Measurements from ENCODE around the gene ABCE1.
"Not testable (repeated sequence)": the region's sequence is repeated elsewhere in the genome, so short reads cannot be mapped to it uniquely, and the experiment has no call there.

Gene ABCE1

DNA sequence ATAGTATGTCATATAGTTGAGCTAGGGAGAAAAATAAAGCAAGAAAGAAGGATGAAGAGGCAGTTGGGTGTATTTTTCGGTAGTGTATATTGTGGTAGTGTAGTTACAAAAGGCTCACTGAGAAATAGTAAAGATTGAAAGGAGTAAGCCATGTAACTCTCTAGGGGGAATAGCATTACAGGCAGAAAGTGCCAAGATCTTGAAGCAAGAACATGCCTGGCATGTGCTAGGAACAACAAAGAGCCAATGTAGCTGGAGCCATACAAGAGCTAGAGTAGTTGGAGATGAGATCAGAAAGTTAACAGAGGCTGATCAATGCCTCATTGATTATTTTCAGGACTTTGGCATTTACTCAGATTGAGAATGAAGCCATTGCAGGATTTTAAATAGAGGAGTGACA is 3.0 kb downstream of the ABCE1 start:
- Histone ChIP-seq H3K27ac (ENCODE audit: insufficient read depth, low read depth, low read length, poor library complexity, severe bottlenecking) (no peak overlapping the region), H3K4me3 (ENCODE audit: insufficient read depth, low read depth, low read length) (no peak overlapping the region), H3K9me3 (ENCODE audit: control insufficient read depth, low read length) (no peaks in the 10 kb centered on the region), H3K36me3 (ENCODE audit: control insufficient read depth, insufficient read depth, low read length) (peaks cover 4% of the 10 kb centered on the region), H3K4me1 (ENCODE audit: control insufficient read depth, insufficient read depth, low read length) (peaks cover 3% of the 10 kb centered on the region), H3K27me3 (ENCODE audit: control insufficient read depth, insufficient read depth, low read length, poor library complexity, severe bottlenecking) (no peaks in the 10 kb centered on the region)
- whole genome bisulfite sequencing, 2 experiments: 96% methylated on average over 1 of the region's 1 CpG

DNA sequence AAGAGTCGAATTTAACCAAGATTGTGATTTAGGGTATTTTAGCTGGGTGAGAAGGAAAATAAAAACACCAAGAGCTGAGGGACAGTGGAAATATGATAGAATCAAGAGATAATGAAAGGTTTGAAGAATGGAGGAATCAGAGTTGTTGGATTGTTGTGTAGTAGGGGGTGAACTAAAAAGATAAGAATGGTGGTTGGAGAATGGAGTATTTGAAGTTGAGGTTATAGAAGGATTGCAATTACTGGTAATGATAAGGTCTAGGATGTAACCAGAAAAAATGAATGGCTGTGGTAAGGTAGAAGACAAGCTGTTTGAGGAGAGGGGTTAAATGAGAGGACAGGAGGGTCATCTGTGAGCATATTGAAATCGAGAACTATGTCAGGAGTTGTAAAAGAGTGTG is 4.5 kb downstream of the ABCE1 start:
- H3K36me3 ChIP-seq (ENCODE audit: control insufficient read depth, insufficient read depth, low read length): peaks cover 4% of the 10 kb centered on the region
- 92 to 95% methylated on average over 2 of the region's 2 CpGs for WGBS, 2 experiments
- H3K9me3 ChIP-seq (ENCODE audit: control insufficient read depth, low read length): no peaks in the 10 kb centered on the region
- no peak overlapping the region for H3K4me3 ChIP-seq (ENCODE audit: insufficient read depth, low read depth, low read length)
- peaks cover 3% of the 10 kb centered on the region for H3K4me1 ChIP-seq (ENCODE audit: control insufficient read depth, insufficient read depth, low read length)
- H3K27me3 ChIP-seq (ENCODE audit: control insufficient read depth, insufficient read depth, low read length, poor library complexity, severe bottlenecking): no peaks in the 10 kb centered on the region
- H3K27ac ChIP-seq (ENCODE audit: insufficient read depth, low read depth, low read length, poor library complexity, severe bottlenecking): no peak overlapping the region

DNA sequence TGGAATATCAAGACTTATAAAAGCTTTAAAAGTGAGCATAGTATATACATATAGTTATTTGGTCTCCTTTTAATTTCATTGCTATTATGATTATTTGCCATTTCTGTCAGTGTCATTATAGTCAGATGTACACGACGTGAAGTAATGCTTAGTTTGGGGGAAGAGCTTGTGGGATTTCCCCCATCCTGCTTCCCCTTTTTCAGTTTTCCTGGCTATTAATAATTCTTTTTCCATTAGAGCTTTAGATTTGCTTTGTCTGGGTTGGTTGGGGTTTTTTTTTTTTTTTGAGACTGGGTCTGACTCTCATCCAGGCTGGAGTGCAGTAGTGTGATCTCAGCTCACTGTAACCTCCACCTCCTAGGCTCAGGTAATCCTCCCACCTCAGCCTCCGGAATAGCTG is 5.4 kb downstream of the ABCE1 start:
- WGBS, 2 experiments: 93 to 100% methylated on average over 3 of the region's 3 CpGs
- peaks cover 4% of the 10 kb centered on the region for H3K36me3 ChIP-seq (ENCODE audit: control insufficient read depth, insufficient read depth, low read length)
- no peaks in the 10 kb centered on the region for H3K27me3 ChIP-seq (ENCODE audit: control insufficient read depth, insufficient read depth, low read length, poor library complexity, severe bottlenecking)
- H3K27ac ChIP-seq (ENCODE audit: insufficient read depth, low read depth, low read length, poor library complexity, severe bottlenecking): no peak overlapping the region
- peaks cover 3% of the 10 kb centered on the region for H3K4me1 ChIP-seq (ENCODE audit: control insufficient read depth, insufficient read depth, low read length)
- no peak overlapping the region for H3K4me3 ChIP-seq (ENCODE audit: insufficient read depth, low read depth, low read length)
- no peaks in the 10 kb centered on the region for H3K9me3 ChIP-seq (ENCODE audit: control insufficient read depth, low read length)

DNA sequence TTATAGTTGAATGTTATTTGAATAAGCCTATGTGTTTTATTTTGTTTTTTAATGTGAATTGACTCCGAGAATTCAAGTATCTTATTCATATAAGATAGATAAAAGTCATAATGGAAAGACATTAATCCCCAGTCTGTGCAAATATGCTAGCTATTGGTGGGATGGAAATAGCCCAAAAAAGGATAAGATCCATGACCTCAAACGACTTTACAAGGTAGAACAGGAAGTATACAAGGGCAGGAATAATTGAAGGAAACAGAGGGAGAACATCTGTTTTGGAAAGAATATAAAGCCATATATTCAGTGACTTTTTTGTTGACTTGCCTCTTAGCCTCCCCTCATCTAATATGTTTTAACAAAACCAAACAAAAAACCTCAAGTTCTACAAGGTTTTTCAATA is 9.0 kb downstream of the ABCE1 start:
- 88 to 89% methylated on average over 1 to 2 of the region's 2 CpGs for WGBS, 2 experiments
- Histone ChIP-seq H3K36me3 (ENCODE audit: control insufficient read depth, insufficient read depth, low read length) (peaks cover 27% of the 10 kb centered on the region), H3K4me1 (ENCODE audit: control insufficient read depth, insufficient read depth, low read length) (peaks cover under 1% of the 10 kb centered on the region), H3K4me3 (ENCODE audit: insufficient read depth, low read depth, low read length) (no peak overlapping the region), H3K27ac (ENCODE audit: insufficient read depth, low read depth, low read length, poor library complexity, severe bottlenecking) (no peak overlapping the region), H3K9me3 (ENCODE audit: control insufficient read depth, low read length) (no peaks in the 10 kb centered on the region), H3K27me3 (ENCODE audit: control insufficient read depth, insufficient read depth, low read length, poor library complexity, severe bottlenecking) (no peaks in the 10 kb centered on the region)

DNA sequence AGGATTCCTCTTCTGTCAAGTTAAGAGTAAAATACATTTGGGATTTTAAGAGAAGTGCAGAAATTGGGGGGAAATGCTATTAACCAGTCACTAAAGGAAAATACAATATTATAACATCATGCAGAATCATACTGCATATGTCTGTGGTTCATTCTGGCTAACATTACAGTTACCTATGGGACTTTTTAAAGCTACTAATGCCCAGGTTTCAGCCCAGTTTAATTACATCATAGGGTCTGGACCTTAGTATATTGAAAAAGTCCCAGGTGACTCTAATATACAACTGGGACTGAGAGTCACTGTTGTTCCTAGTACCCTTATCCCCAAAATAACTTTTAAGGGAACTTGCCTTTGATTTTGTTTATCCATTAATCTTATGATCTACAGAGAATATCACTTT is 10.0 kb downstream of the ABCE1 start:
- H3K4me1 ChIP-seq (ENCODE audit: control insufficient read depth, insufficient read depth, low read length): no peaks in the 10 kb centered on the region
- H3K36me3 ChIP-seq (ENCODE audit: control insufficient read depth, insufficient read depth, low read length): peaks cover 37% of the 10 kb centered on the region
- no peak overlapping the region for H3K4me3 ChIP-seq (ENCODE audit: insufficient read depth, low read depth, low read length)
- no peak overlapping the region for H3K27ac ChIP-seq (ENCODE audit: insufficient read depth, low read depth, low read length, poor library complexity, severe bottlenecking)
- no peaks in the 10 kb centered on the region for H3K27me3 ChIP-seq (ENCODE audit: control insufficient read depth, insufficient read depth, low read length, poor library complexity, severe bottlenecking)
- H3K9me3 ChIP-seq (ENCODE audit: control insufficient read depth, low read length): no peaks in the 10 kb centered on the region

DNA sequence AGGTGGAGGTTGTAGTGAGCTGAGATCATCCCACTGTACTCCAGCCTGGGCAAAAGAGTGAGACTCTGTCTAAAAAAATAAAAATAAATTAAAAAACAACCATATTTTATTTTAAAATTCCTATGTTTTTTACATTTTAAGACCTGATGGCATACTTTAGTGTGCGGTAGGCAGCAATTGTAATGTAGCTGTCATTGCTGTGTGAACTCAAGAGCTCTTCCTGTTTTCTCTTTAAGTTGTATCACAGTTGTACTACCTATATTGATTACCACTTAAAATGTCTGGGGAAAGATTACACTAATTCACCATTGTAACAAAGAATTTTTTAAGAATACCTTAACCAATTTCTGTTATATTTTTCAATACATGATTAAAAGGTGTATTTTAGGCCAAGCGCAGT is 27.3 kb downstream of the ABCE1 start:
- H3K4me3 ChIP-seq (ENCODE audit: insufficient read depth, low read depth, low read length): no peak overlapping the region
- no peak overlapping the region for H3K27ac ChIP-seq (ENCODE audit: insufficient read depth, low read depth, low read length, poor library complexity, severe bottlenecking)
- H3K4me1 ChIP-seq (ENCODE audit: control insufficient read depth, insufficient read depth, low read length): no peaks in the 10 kb centered on the region
- H3K36me3 ChIP-seq (ENCODE audit: control insufficient read depth, insufficient read depth, low read length): peaks cover 31% of the 10 kb centered on the region
- H3K9me3 ChIP-seq (ENCODE audit: control insufficient read depth, low read length): no peaks in the 10 kb centered on the region
- no peaks in the 10 kb centered on the region for H3K27me3 ChIP-seq (ENCODE audit: control insufficient read depth, insufficient read depth, low read length, poor library complexity, severe bottlenecking)
- 92 to 100% methylated on average over 1 of the region's 2 CpGs for WGBS, 2 experiments

DNA sequence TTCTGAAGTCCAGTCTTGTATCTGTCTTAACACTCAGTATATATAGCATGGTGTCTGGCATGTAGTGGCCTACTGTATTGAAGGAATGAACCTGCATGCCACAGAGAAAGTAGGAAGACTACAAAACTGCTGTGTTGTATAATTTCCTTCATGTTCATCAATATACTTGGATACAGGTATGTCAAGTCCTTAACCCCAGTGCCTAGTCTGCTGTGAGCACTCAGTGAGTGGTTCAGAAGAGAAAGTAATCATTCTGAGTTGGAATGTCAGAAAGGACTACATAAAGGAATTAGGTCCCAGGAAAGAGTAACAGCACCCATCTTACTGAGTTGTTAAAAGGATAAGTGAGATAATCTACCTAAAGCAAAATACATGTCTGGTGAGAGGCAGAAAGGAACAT is 32.0 kb downstream of the ABCE1 start:
- no peaks in the 10 kb centered on the region for H3K9me3 ChIP-seq (ENCODE audit: control insufficient read depth, low read length)
- no peaks in the 10 kb centered on the region for H3K27me3 ChIP-seq (ENCODE audit: control insufficient read depth, insufficient read depth, low read length, poor library complexity, severe bottlenecking)
- H3K4me3 ChIP-seq (ENCODE audit: insufficient read depth, low read depth, low read length): no peak overlapping the region
- no peaks in the 10 kb centered on the region for H3K4me1 ChIP-seq (ENCODE audit: control insufficient read depth, insufficient read depth, low read length)
- peaks cover 15% of the 10 kb centered on the region for H3K36me3 ChIP-seq (ENCODE audit: control insufficient read depth, insufficient read depth, low read length)
- no peak overlapping the region for H3K27ac ChIP-seq (ENCODE audit: insufficient read depth, low read depth, low read length, poor library complexity, severe bottlenecking)

DNA sequence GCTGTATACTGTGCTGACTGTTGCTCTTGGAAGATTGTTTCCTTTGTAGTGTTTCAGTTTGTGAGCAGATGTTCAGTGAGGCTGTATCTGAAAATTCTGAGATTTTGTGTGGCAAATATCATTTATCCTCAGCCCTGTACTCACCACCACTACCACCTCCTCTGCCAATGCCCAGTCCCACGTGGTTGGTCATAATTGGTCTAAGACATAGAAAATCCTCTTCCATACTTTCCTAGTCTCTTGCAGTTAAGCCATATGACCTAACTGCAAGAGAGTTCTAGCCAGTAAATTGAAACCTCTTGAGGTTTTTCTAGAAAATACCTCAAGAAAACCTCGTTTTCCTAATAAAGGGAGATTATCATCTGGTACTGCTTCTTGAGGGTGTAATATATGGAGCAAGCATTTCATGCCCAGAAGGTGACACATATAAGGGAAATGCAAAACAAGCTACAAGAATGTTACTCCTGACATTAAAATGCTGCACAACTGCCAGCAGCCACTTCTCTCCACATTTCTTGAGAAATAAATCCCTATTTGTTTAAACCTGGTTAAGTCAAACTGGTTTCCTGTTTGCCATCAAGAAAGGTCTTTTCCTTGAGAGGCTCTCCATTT is 32.8 kb downstream of the ABCE1 start:
- Histone ChIP-seq H3K9me3 (ENCODE audit: control insufficient read depth, low read length) (no peaks in the 10 kb centered on the region), H3K27ac (ENCODE audit: insufficient read depth, low read depth, low read length, poor library complexity, severe bottlenecking) (no peak overlapping the region), H3K27me3 (ENCODE audit: control insufficient read depth, insufficient read depth, low read length, poor library complexity, severe bottlenecking) (no peaks in the 10 kb centered on the region), H3K36me3 (ENCODE audit: control insufficient read depth, insufficient read depth, low read length) (peaks cover 9% of the 10 kb centered on the region), H3K4me1 (ENCODE audit: control insufficient read depth, insufficient read depth, low read length) (no peaks in the 10 kb centered on the region), H3K4me3 (ENCODE audit: insufficient read depth, low read depth, low read length) (no peak overlapping the region)
- WGBS, 2 experiments: 60 to 90% methylated on average over 2 of the region's 2 CpGs

DNA sequence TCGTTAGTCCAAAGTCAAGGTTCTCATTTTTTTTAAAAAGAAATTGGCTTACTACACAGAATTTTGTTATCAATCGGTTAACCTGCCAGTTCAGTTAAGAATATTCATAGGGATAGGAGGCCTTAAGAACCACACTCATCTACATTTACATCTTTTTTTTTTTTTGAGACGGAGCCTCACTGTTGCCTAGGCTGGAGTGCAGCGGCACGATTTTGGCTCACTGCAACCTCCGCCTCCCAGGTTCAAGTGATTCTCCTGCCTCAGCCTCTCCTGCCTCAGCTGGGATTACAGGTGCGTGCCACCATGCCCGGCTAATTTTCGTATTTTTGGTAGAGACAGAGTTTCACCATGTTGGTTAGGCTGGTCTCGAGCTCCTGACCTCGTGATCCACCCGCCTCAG is 33.7 kb downstream of the ABCE1 start:
- no peak overlapping the region for H3K27ac ChIP-seq (ENCODE audit: insufficient read depth, low read depth, low read length, poor library complexity, severe bottlenecking)
- no peak overlapping the region for H3K4me3 ChIP-seq (ENCODE audit: insufficient read depth, low read depth, low read length)
- no peaks in the 10 kb centered on the region for H3K27me3 ChIP-seq (ENCODE audit: control insufficient read depth, insufficient read depth, low read length, poor library complexity, severe bottlenecking)
- no peaks in the 10 kb centered on the region for H3K4me1 ChIP-seq (ENCODE audit: control insufficient read depth, insufficient read depth, low read length)
- 90 to 95% methylated on average over 11 to 12 of the region's 12 CpGs for WGBS, 2 experiments
- no peaks in the 10 kb centered on the region for H3K36me3 ChIP-seq (ENCODE audit: control insufficient read depth, insufficient read depth, low read length)
- H3K9me3 ChIP-seq (ENCODE audit: control insufficient read depth, low read length): no peaks in the 10 kb centered on the region

DNA sequence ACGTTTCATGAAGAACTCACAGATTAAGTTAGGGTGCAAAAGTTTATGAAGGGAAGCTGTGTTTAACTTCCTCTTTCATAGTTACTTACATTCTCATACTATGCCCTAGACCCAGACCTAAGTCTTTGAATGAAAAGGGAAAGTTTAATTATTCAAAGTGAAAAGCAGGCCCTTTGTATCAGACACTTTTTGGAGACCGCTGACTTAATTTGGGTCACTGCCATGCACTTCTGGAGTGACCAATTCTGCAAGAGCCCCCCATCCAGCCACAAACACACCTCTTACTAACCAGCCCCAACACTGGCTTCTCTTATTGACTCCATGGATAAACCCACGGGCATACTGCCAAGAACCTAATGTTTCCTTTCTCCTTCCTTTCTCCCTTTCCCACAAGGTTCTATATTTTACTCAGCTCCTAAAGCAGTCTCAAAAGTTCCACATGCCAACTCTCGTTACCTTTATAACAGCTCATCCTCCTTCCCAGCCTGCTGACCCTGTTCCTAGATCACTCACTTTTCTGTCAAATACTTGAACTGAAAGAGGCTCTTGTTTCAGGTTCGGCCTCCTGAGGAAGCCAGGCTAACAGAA is 34.5 kb downstream of the ABCE1 start:
- 88 to 93% methylated on average over 3 to 5 of the region's 5 CpGs for WGBS, 2 experiments
- Histone ChIP-seq H3K36me3 (ENCODE audit: control insufficient read depth, insufficient read depth, low read length) (no peaks in the 10 kb centered on the region), H3K9me3 (ENCODE audit: control insufficient read depth, low read length) (no peaks in the 10 kb centered on the region), H3K4me1 (ENCODE audit: control insufficient read depth, insufficient read depth, low read length) (no peaks in the 10 kb centered on the region), H3K27ac (ENCODE audit: insufficient read depth, low read depth, low read length, poor library complexity, severe bottlenecking) (no peak overlapping the region), H3K4me3 (ENCODE audit: insufficient read depth, low read depth, low read length) (no peak overlapping the region), H3K27me3 (ENCODE audit: control insufficient read depth, insufficient read depth, low read length, poor library complexity, severe bottlenecking) (no peaks in the 10 kb centered on the region)

DNA sequence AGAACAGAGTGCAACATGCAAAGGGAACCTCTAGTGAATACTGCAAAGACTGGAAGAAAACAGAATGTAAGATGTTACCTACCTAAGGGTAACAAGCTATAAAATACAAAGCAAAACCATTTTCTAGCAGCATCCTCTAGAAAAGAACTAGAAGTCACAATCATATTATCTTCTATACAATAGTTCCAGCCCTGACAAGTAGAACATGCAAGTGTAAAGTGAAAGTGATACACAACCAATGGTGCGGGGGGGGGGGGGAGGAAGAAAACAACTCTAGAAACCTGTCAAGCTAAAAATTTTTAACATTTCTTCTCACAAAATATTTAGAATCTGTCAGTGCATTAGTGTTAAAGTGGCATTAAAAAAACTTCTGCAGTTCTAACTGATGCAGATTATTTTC is 38.1 kb downstream of the ABCE1 start:
- H3K4me3 ChIP-seq (ENCODE audit: insufficient read depth, low read depth, low read length); H3K27ac ChIP-seq (ENCODE audit: insufficient read depth, low read depth, low read length, poor library complexity, severe bottlenecking); H3K27me3 ChIP-seq (ENCODE audit: control insufficient read depth, insufficient read depth, low read length, poor library complexity, severe bottlenecking); H3K9me3 ChIP-seq (ENCODE audit: control insufficient read depth, low read length); H3K4me1 ChIP-seq (ENCODE audit: control insufficient read depth, insufficient read depth, low read length): not testable (repeated sequence)
- no CpG with 5 or more reads among the region's 1 CpG for WGBS, 2 experiments
- H3K36me3 ChIP-seq (ENCODE audit: control insufficient read depth, insufficient read depth, low read length): peaks cover 12% of the 10 kb centered on the region
